Osteoblast (primary cell): ENCODE measurements around the gene RARA. TPM values are rescaled to one million over a fixed set of nuclear protein-coding genes. Genes with fewer than 3 reads are reported as not detected.

ENCODE experiments used
- DNase-seq: peaks from one replicate; pipeline ENCODE4 v3.0.0; 2011; ENCODE audit warnings: low spot score, mixed read lengths; ENCODE audit not compliant: insufficient read length; ENCODE audit errors: missing footprints
- H2AFZ ChIP-seq: 2 replicates; pipeline ENCODE4 v1.6.0; 2011; ENCODE audit warnings: mild to moderate bottlenecking, low read length
- H3K27ac ChIP-seq: 2 replicates; pipeline ENCODE4 v1.5.1; 2011; ENCODE audit warnings: mild to moderate bottlenecking, low read depth, low read length, moderate library complexity
- H3K27me3 ChIP-seq: 2 replicates; pipeline ENCODE4 v1.6.0; 2012; ENCODE audit warnings: mild to moderate bottlenecking, control low read depth, inconsistent platforms, low read length, moderate library complexity; ENCODE audit not compliant: insufficient read depth
- H3K36me3 ChIP-seq: 2 replicates; pipeline ENCODE4 v1.5.1; 2011; ENCODE audit warnings: mild to moderate bottlenecking, low read length, control low read depth, moderate library complexity; ENCODE audit not compliant: insufficient read depth
- H3K4me1 ChIP-seq: 2 replicates; pipeline ENCODE4 v1.5.1; 2011; ENCODE audit warnings: mild to moderate bottlenecking, low read length, control low read depth, moderate library complexity; ENCODE audit not compliant: insufficient read depth
- H3K4me2 ChIP-seq: 2 replicates; pipeline ENCODE4 v1.6.0; 2011; ENCODE audit warnings: mild to moderate bottlenecking, low read length; ENCODE audit not compliant: insufficient read depth
- H3K4me3 ChIP-seq: fragments of 200-600 bp; sonication (generic); 3 replicates; pipeline ENCODE4 v1.5.1; 2012; ENCODE audit warnings: mild to moderate bottlenecking, low read length, inconsistent platforms; ENCODE audit not compliant: insufficient read depth
- H3K79me2 ChIP-seq: 2 replicates; pipeline ENCODE4 v1.6.0; 2012; ENCODE audit warnings: mild to moderate bottlenecking, low read length, control low read depth, inconsistent platforms; ENCODE audit not compliant: insufficient read depth
- H3K9me3 ChIP-seq: 2 replicates; pipeline ENCODE4 v1.5.1; 2011; ENCODE audit warnings: low read depth, low read length, control low read depth
- H4K20me1 ChIP-seq: 2 replicates; pipeline ENCODE4 v1.6.0; 2012; ENCODE audit warnings: mild to moderate bottlenecking, low read length, control low read depth; ENCODE audit not compliant: insufficient read depth
- CTCF ChIP-seq: IDR thresholded peaks from 2 replicates; pipeline ENCODE4 v1.5.1; 2011; ENCODE audit warnings: mild to moderate bottlenecking, low read depth, low read length, moderate library complexity; ENCODE audit errors: extremely low read depth
- total RNA-seq: library from RNA; depleted of rRNA; stranded (reverse); fragments of >200 nt; gene quantifications from 2 replicates; pipeline ENCODE4 v1.2.3, GENCODE V29; 2012

The RARA gene
- total RNA-seq, 1 donor = 31.1 TPM

DNA sequence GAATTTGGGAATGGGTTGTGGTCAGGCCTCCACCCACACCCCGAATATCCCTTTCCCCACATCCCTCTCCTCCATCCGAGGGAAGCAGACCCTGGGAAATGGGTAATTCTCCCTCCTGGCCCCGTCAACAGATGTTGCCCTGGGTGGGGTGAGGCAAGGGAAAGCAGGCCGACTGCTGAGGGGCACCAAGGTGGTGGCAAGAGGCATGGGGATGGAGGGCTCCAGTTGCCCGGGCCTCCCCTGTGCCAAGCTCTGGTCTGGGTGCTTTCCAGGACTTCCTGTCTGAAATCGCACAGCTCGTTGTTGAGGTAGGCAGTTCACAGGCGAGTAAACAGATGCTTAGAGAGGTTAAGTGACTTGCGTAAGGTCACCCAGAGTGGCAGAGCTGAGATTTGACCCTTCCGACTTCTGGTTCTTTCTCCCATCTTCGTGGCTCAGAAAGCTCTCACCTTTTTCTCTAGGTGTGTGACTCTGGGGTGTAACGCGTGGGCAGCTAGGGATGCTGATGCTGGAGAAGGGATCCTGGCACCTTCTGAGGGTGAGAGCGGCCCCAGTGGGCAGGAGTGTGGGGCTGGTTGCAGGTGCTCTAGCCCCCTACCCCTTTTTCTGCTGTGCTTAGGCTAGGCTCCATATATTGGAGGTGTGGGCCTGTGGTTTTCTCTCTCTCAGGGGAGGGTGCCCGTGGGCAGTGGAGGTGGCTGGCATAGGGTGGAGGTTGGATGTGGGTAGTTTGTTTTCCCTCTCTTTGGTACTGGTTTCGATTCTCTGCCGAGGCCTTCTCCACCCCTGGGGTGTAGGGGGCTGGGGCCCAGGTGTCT, 17.2 kb downstream of the RARA start:
- peak overlapping the region; percentile 75 for H3K4me2 ChIP-seq
- H3K4me1 ChIP-seq = peaks cover 82% of the 10 kb centered on the region
- peaks cover 2% of the 10 kb centered on the region for H3K36me3 ChIP-seq
- no peaks in the 10 kb centered on the region for H3K9me3 ChIP-seq
- no peaks in the 10 kb centered on the region for H3K27me3 ChIP-seq
- DNase-seq = peak; percentile 13
- H3K79me2 ChIP-seq = peaks cover 98% of the 10 kb centered on the region
- H3K4me3 ChIP-seq = peak overlapping the region; percentile 47
- H2AFZ ChIP-seq = no peak overlapping the region
- H4K20me1 ChIP-seq = peaks cover 69% of the 10 kb centered on the region
- no peak for TF ChIP-seq CTCF
- peak overlapping the region; percentile 51 for H3K27ac ChIP-seq

DNA sequence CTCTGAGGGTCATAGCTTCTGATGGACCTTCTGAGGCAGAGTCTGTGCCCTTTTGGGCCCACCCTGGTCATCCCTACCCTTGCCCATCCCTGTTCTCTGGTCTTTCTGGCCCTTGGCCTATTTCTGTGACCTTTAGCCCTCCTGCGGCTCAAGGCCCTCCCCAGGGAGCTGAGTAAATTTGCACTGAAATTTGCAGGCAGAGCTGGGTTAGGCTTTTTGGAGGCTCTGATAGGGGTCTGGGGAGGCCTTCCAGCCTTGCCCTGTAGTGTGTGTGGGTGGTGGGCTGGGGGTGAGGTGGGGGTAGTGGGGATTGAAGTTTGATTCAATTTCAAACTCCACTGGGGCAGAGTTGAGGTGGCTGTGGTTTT, 17.8 kb downstream of the RARA start:
- no peak for TF ChIP-seq CTCF

GRCh38 chr17:40327244-40327729, 18.3 kb downstream of the RARA start:
- Histone ChIP-seq H4K20me1 (peaks cover 67% of the 10 kb centered on the region), H3K27me3 (no peaks in the 10 kb centered on the region), H3K36me3 (peaks cover 5% of the 10 kb centered on the region), H3K79me2 (peaks cover 98% of the 10 kb centered on the region), H3K4me1 (peaks cover 82% of the 10 kb centered on the region), H3K27ac (no peak overlapping the region), H3K9me3 (no peaks in the 10 kb centered on the region), H2AFZ (no peak overlapping the region), H3K4me2 (peak overlapping the region; percentile 75), H3K4me3 (no peak overlapping the region)
- DNase-seq = peak; percentile 63
- TF ChIP-seq CTCF = no peak

More for the DNA sequence above, 17.8 kb downstream of the RARA start:
- peak overlapping the region; percentile 75 for H3K4me2 ChIP-seq
- H3K79me2 ChIP-seq = peaks cover 98% of the 10 kb centered on the region
- peaks cover 82% of the 10 kb centered on the region for H3K4me1 ChIP-seq
- H3K36me3 ChIP-seq = peaks cover 5% of the 10 kb centered on the region
- H3K9me3 ChIP-seq = no peaks in the 10 kb centered on the region
- H2AFZ ChIP-seq = no peak overlapping the region
- DNase-seq = peak; percentile 93
- H3K27me3 ChIP-seq = no peaks in the 10 kb centered on the region
- H4K20me1 ChIP-seq = peaks cover 69% of the 10 kb centered on the region
- H3K4me3 ChIP-seq = peak overlapping the region; percentile 47
- H3K27ac ChIP-seq = peak overlapping the region; percentile 51

DNA sequence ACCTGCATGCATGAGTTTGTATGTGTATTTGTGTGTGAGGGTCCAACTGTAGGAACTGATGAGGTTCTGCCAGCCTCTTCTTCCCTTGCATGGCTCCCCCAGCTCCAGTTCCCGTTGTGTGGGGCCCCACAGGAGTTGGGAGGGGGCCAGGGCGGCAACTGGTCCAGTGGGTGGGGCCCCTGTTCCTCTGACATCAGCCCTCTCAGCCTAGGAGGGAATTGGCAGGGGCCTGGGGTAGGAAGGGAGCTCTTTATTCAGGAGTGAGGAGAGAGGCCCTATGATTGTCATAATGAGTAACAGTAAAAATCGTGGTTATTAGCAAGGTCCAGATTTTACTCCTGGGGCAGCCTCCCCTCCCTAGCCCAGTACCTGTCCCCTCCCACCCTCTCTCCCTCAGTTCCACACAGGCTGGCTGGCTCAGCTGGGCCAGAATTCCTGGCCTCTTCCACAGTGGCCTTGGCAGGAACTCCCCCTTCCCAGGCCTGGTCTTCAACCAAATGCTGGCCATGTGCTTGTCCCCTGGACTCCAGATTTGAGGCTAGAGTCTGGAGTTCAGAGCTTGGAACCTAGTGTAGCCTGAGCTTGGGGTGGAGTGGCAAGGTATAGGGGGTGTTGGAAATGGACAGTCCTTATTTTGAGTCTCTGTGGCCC, 18.9 kb downstream of the RARA start:
- no peak overlapping the region for H2AFZ ChIP-seq
- no peaks in the 10 kb centered on the region for H3K9me3 ChIP-seq
- peaks cover 67% of the 10 kb centered on the region for H4K20me1 ChIP-seq
- no peak for TF ChIP-seq CTCF
- H3K4me3 ChIP-seq = no peak overlapping the region
- no peaks in the 10 kb centered on the region for H3K27me3 ChIP-seq
- H3K4me2 ChIP-seq = no peak overlapping the region
- H3K36me3 ChIP-seq = peaks cover 5% of the 10 kb centered on the region
- H3K79me2 ChIP-seq = peaks cover 97% of the 10 kb centered on the region
- DNase-seq = peak; percentile 90
- peaks cover 82% of the 10 kb centered on the region for H3K4me1 ChIP-seq
- no peak overlapping the region for H3K27ac ChIP-seq
